ENCODE results near the gene MED1. TPM values are rescaled to one million over a fixed set of nuclear protein-coding genes. Genes with fewer than 3 reads are reported as not detected.

The MED1 gene
- total RNA-seq, 1 experiment from 2014 or later, result 50.4 TPM

DNA sequence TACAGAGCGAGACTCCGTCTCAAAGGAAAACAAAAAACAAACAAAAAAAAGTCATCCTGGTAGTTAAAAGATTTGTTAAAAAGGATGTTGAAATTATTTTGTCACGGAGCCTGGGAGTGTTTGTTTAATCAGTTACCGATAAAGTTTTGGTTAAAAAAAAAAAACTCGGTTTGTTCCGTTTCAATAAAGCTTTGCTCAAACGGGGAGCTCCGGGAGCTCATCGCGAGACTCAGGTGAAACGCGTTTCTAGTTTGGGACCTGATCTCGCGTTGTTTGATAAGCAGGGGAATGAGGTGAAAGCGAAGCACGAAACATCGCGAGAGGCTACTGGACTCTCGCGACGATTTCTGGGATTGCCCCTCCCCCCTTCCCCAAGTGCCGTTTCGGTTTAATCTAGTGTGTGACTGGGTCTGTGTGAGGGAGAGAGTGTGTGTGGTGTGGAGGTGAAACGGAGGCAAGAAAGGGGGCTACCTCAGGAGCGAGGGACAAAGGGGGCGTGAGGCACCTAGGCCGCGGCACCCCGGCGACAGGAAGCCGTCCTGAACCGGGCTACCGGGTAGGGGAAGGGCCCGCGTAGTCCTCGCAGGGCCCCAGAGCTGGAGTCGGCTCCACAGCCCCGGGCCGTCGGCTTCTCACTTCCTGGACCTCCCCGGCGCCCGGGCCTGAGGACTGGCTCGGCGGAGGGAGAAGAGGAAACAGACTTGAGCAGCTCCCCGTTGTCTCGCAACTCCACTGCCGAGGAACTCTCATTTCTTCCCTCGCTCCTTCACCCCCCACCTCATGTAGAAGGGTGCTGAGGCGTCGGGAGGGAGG is 10.3 kb upstream of the MED1 start, which contains the start of gene CDK12 (continued):
- TF ChIP-seq, protein P1, sequence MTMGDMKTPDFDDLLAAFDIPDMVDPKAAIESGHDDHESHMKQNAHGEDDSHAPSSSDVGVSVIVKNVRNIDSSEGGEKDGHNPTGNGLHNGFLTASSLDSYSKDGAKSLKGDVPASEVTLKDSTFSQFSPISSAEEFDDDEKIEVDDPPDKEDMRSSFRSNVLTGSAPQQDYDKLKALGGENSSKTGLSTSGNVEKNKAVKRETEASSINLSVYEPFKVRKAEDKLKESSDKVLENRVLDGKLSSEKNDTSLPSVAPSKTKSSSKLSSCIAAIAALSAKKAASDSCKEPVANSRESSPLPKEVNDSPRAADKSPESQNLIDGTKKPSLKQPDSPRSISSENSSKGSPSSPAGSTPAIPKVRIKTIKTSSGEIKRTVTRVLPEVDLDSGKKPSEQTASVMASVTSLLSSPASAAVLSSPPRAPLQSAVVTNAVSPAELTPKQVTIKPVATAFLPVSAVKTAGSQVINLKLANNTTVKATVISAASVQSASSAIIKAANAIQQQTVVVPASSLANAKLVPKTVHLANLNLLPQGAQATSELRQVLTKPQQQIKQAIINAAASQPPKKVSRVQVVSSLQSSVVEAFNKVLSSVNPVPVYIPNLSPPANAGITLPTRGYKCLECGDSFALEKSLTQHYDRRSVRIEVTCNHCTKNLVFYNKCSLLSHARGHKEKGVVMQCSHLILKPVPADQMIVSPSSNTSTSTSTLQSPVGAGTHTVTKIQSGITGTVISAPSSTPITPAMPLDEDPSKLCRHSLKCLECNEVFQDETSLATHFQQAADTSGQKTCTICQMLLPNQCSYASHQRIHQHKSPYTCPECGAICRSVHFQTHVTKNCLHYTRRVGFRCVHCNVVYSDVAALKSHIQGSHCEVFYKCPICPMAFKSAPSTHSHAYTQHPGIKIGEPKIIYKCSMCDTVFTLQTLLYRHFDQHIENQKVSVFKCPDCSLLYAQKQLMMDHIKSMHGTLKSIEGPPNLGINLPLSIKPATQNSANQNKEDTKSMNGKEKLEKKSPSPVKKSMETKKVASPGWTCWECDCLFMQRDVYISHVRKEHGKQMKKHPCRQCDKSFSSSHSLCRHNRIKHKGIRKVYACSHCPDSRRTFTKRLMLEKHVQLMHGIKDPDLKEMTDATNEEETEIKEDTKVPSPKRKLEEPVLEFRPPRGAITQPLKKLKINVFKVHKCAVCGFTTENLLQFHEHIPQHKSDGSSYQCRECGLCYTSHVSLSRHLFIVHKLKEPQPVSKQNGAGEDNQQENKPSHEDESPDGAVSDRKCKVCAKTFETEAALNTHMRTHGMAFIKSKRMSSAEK (CRISPR knock-in tag; IDR thresholded peaks at IDR 0.05; ENCODE audit: borderline replicate concordance), result no peak
- TF ChIP-seq, protein P2, sequence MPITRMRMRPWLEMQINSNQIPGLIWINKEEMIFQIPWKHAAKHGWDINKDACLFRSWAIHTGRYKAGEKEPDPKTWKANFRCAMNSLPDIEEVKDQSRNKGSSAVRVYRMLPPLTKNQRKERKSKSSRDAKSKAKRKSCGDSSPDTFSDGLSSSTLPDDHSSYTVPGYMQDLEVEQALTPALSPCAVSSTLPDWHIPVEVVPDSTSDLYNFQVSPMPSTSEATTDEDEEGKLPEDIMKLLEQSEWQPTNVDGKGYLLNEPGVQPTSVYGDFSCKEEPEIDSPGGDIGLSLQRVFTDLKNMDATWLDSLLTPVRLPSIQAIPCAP (CRISPR knock-in tag; IDR thresholded peaks at IDR 0.05), result no peak
- no peak for TF ChIP-seq NR3C1 (CRISPR knock-in tag; conservative IDR thresholded peaks at IDR 0.05; ENCODE audit: low read depth)
- no peak; the same call in 1 of the 2 replicates for TF ChIP-seq NFYB (CRISPR knock-in tag; conservative IDR thresholded peaks at IDR 0.05; ENCODE audit: low read depth)
- no peak for TF ChIP-seq CBFB (CRISPR knock-in tag; IDR thresholded peaks at IDR 0.05; ENCODE audit: low read depth)
- no peak for TF ChIP-seq SOX15 (CRISPR knock-in tag; IDR thresholded peaks at IDR 0.05)
- no peak for TF ChIP-seq ZNF423 (CRISPR knock-in tag; IDR thresholded peaks at IDR 0.05)
- no peak for TF ChIP-seq NR1H2 (CRISPR knock-in tag; IDR thresholded peaks at IDR 0.05)
- TF ChIP-seq RELA (CRISPR knock-in tag; IDR thresholded peaks at IDR 0.05; ENCODE audit: borderline replicate concordance), result peak; percentile 47; the same call in 1 of the 2 replicates
- TF ChIP-seq ATF1 (CRISPR knock-in tag; IDR thresholded peaks at IDR 0.05), result no peak
- no peak for TF ChIP-seq TEAD4 (CRISPR knock-in tag; IDR thresholded peaks at IDR 0.05)
- TF ChIP-seq, protein P3, sequence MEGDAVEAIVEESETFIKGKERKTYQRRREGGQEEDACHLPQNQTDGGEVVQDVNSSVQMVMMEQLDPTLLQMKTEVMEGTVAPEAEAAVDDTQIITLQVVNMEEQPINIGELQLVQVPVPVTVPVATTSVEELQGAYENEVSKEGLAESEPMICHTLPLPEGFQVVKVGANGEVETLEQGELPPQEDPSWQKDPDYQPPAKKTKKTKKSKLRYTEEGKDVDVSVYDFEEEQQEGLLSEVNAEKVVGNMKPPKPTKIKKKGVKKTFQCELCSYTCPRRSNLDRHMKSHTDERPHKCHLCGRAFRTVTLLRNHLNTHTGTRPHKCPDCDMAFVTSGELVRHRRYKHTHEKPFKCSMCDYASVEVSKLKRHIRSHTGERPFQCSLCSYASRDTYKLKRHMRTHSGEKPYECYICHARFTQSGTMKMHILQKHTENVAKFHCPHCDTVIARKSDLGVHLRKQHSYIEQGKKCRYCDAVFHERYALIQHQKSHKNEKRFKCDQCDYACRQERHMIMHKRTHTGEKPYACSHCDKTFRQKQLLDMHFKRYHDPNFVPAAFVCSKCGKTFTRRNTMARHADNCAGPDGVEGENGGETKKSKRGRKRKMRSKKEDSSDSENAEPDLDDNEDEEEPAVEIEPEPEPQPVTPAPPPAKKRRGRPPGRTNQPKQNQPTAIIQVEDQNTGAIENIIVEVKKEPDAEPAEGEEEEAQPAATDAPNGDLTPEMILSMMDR (IDR thresholded peaks at IDR 0.05), result no peak
- TF ChIP-seq, protein P4, sequence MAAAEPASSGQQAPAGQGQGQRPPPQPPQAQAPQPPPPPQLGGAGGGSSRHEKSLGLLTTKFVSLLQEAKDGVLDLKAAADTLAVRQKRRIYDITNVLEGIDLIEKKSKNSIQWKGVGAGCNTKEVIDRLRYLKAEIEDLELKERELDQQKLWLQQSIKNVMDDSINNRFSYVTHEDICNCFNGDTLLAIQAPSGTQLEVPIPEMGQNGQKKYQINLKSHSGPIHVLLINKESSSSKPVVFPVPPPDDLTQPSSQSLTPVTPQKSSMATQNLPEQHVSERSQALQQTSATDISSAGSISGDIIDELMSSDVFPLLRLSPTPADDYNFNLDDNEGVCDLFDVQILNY (CRISPR knock-in tag; IDR thresholded peaks at IDR 0.05), result no peak
- no peak; the same call in 1 of the 2 replicates for TF ChIP-seq FOXJ3 (CRISPR knock-in tag; IDR thresholded peaks at IDR 0.05; ENCODE audit: borderline replicate concordance)
- TF ChIP-seq, protein P5, sequence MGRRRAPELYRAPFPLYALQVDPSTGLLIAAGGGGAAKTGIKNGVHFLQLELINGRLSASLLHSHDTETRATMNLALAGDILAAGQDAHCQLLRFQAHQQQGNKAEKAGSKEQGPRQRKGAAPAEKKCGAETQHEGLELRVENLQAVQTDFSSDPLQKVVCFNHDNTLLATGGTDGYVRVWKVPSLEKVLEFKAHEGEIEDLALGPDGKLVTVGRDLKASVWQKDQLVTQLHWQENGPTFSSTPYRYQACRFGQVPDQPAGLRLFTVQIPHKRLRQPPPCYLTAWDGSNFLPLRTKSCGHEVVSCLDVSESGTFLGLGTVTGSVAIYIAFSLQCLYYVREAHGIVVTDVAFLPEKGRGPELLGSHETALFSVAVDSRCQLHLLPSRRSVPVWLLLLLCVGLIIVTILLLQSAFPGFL (CRISPR knock-in tag; IDR thresholded peaks at IDR 0.05; ENCODE audit: borderline replicate concordance), result 0 out of 2 replicates have a peak, but pooled peaks have one; percentile 29
- no peak for TF ChIP-seq ELF4 (CRISPR knock-in tag; IDR thresholded peaks at IDR 0.05; ENCODE audit: low read depth)
- no peak for TF ChIP-seq SMAD4 (CRISPR knock-in tag; IDR thresholded peaks at IDR 0.05)
- no peak for TF ChIP-seq MXD4 (CRISPR knock-in tag; IDR thresholded peaks at IDR 0.05; ENCODE audit: borderline replicate concordance)
- TF ChIP-seq JUN (CRISPR knock-in tag; IDR thresholded peaks at IDR 0.05), result 0 out of 2 replicates have a peak, but pooled peaks have one; percentile 33
- TF ChIP-seq FOXP1 (CRISPR knock-in tag; IDR thresholded peaks at IDR 0.05; ENCODE audit: borderline replicate concordance), result peak; percentile 77; the same call in 1 of the 2 replicates
- TF ChIP-seq IRF2 (CRISPR knock-in tag; IDR thresholded peaks at IDR 0.05; ENCODE audit: borderline replicate concordance, low read depth), result no peak
- TF ChIP-seq, protein P6, sequence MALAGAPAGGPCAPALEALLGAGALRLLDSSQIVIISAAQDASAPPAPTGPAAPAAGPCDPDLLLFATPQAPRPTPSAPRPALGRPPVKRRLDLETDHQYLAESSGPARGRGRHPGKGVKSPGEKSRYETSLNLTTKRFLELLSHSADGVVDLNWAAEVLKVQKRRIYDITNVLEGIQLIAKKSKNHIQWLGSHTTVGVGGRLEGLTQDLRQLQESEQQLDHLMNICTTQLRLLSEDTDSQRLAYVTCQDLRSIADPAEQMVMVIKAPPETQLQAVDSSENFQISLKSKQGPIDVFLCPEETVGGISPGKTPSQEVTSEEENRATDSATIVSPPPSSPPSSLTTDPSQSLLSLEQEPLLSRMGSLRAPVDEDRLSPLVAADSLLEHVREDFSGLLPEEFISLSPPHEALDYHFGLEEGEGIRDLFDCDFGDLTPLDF (CRISPR knock-in tag; IDR thresholded peaks at IDR 0.05), result no peak
- TF ChIP-seq FOXK1 (CRISPR knock-in tag; IDR thresholded peaks at IDR 0.05), result peak; percentile 55; the same call in 1 of the 2 replicates
- no peak for TF ChIP-seq ESRRA (CRISPR knock-in tag; IDR thresholded peaks at IDR 0.05; ENCODE audit: borderline replicate concordance)
- peak; percentile 70; the same call in 1 of the 2 replicates for TF ChIP-seq NFATC4 (CRISPR knock-in tag; IDR thresholded peaks at IDR 0.05)
- peak; percentile 33; the same call in 1 of the 2 replicates for TF ChIP-seq ETV6 (CRISPR knock-in tag; IDR thresholded peaks at IDR 0.05)
- peak; percentile 23 for TF ChIP-seq TEAD1 (CRISPR knock-in tag; IDR thresholded peaks at IDR 0.05)
- TF ChIP-seq, protein P7, sequence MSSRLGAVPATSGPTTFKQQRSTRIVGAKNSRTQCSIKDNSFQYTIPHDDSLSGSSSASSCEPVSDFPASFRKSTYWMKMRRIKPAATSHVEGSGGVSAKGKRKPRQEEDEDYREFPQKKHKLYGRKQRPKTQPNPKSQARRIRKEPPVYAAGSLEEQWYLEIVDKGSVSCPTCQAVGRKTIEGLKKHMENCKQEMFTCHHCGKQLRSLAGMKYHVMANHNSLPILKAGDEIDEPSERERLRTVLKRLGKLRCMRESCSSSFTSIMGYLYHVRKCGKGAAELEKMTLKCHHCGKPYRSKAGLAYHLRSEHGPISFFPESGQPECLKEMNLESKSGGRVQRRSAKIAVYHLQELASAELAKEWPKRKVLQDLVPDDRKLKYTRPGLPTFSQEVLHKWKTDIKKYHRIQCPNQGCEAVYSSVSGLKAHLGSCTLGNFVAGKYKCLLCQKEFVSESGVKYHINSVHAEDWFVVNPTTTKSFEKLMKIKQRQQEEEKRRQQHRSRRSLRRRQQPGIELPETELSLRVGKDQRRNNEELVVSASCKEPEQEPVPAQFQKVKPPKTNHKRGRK (CRISPR knock-in tag; IDR thresholded peaks at IDR 0.05; ENCODE audit: borderline replicate concordance), result no peak
